ENCODE measurements around the gene AOPEP.
A peak's percentile ranks its signal among the peaks of the same experiment; 100 is the strongest.

Gene AOPEP

DNA sequence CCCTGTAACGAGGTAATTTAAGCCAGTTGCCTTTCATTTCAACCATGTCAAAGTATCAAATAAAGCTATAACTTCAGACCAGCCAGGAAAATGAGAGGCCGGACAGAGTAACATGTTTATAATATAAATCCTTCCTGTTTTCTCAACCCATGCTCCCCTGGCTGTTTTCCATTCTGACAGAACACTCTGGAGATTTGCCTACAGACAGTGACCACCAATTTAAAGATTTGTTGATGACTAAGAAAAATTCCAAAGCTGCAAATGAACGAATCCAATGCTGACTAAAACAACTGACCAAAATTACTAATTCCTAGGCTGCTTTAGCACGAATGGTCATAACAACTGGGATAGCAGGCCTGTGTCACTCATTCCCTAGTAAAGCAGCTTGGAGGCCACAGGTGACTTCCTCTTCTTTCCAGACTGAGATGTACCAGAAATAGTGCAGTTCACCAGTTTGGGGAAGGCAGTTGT is 141.4 kb downstream of the AOPEP start:
- no peak for DNase-seq (ENCODE audit: low read depth, low spot score)

DNA sequence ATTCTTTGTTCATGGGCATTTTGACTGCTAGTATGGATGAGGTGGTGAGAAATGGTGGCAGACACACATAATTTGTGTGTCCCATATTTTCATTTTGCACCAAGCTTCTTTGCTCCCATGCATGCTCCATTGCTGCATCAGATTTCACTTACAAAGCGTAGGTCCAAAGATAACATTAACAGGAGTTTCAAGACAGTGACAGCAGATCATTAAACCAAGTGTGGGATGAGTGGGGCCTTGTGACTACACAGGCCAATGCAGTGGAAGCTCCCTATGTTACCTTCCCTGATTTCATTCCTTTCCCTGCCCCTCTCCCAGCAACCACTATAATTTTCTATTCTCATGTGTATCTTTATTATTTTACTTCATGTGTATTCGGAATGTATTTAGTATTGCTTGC is 142.0 kb downstream of the AOPEP start:
- no peak for DNase-seq (ENCODE audit: low read depth, low spot score)

DNA sequence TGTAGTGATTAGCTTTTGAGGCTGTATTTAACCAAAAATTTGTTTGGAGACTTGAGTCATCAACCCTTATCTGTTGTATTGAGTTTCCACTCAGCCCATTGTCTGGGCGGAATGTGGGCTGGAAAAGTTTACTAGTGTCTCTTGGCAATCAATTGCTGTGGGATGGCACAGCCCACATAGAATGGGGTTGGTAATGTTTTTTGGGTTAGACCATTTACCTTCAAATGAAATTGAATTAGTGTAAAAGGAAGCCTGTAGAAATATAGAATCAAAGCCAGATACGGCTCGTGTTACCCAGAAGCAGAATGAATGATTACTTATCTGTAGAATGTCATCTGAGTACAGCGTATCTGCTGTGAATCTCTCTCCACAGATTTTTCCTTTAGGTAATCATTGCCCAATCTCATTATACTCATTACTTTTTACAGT is 142.9 kb downstream of the AOPEP start:
- no peak for DNase-seq (ENCODE audit: low read depth, low spot score)

DNA sequence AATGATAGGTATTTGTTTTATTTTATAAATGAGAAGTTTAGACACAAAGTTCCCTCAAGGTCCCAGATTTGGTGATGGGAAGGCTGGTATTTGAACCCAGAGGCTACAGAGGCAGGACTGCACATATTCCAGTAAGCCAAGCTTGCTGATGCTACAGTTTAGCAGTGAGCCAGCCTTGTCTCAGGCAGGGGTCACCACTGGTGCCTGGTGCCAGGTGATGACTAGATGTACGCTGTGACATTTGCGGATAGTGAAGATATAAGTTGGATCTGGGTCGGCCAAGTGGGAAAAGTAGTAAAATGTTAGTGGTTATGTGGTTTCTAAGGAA is 143.9 kb downstream of the AOPEP start:
- no peak for DNase-seq (ENCODE audit: low read depth, low spot score)

DNA sequence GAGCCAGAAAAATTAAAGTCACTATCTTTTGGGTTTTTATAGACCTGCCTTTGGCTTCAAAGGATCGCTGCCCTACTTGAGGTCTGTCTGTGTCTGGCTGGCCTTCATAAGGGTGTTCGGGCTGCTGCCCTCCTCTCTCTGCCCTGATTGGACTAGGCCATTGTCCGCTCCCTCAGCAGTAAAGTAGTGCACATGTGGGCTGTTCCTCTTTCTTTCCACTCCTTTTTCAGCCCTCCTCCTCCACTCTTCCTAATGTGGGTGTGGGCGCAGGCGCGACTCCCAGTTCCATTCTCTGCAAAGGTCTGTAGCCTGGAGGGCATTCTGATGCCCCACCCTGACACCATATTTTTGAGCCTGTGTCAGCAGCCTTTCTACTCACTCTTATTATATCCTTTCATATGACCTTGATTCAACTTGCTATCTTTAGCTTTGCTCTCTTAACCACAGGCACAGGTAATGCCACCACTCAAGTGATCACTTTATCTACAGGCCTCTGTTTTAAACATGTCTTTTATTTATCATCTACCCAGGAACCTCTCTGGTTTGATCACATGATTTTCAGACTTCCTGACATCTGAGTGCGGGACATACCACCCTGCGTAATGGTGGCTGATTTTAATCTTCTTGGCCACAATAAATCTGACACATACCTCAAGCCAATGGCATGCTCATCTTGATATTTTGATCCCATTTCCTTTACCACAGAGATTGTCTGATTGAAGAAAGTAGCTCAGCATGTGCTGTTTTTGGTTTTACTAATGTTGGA is 144.5 kb downstream of the AOPEP start:
- peak; percentile 60 for DNase-seq (ENCODE audit: low read depth, low spot score)

DNA sequence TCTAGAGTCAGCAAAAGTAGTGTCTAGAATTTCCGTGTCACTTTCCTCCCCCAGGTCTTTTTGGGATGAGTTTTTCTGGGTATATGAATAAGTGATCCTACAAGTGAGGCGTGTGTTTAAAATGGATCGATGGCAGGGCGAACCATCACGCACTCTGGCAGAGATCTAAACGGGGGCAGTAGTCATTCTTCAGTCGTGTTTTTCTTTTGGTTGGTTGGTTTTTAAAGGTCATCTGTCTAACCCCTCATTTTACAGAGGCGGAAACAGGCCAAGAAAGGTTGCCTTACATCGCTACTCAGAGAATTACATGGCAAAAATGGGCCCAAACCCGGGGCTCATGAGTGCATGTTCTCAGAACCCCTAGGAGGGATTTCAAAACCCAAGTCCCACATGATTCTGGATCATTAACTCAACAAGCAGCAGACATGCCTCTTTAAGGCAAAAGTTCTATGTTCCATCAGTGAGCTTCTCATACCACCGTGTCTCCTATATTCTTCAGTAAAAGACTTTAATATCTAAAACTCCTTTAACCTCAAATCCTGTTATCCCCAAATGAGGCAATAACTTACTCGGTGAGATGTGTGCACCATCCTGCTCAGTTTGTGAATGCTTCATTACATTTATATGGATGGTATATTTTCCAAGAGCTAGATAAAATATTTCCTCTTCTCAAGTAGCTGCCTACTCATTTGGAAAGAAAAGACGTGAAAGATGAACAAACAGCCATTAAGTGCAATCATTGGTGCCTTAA is 145.8 kb downstream of the AOPEP start:
- DNase-seq (ENCODE audit: low read depth, low spot score) = no peak

DNA sequence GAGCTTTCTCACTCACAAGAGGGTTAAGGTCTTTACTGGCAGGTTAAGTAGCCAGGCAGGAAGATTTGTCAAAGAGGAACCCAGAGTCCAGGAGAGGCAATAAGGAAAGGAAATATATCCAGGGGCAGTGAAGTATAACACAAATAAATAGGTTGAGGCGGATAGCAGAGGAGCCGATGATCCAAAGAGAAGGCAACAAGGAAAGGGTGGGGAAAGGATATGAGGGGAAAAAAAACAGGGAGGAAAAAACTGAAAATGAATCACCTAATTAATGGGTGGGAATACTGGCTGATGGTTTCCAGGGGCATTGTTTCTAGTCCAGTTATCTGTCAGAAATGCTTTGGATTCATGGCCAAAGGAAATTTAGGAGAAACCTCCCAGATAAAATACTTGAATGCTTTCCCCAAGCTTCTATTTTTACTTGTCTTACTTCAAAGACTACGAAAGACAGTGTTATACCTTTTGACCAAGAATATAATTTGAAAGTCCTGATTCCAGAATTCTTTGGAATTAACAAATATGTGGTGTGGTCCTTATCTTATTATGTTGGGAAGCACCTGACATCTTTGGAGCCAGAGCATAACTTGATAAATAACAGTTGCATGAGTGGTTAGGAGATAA is 146.5 kb downstream of the AOPEP start:
- DNase-seq (ENCODE audit: low read depth, low spot score) = no peak

DNA sequence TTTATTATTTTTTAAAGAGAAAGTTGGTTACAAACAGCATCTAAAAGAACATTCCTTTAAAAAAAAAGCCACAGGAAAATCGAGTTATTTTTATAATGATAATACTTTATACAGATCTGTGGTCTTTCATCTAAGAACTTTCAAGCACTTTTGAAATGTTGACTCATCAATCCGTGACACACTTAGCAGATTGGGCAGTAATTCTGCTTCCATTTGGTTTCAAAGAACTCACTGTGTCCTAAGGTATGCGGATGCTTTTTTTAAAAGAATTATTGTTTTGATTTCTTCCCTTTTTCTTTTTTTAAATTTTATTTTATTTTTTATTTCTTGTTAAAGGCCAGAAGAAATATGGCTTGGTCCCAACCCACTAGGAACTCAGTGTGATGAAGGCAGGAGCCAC is 147.8 kb downstream of the AOPEP start:
- DNase-seq (ENCODE audit: low read depth, low spot score) = no peak

DNA sequence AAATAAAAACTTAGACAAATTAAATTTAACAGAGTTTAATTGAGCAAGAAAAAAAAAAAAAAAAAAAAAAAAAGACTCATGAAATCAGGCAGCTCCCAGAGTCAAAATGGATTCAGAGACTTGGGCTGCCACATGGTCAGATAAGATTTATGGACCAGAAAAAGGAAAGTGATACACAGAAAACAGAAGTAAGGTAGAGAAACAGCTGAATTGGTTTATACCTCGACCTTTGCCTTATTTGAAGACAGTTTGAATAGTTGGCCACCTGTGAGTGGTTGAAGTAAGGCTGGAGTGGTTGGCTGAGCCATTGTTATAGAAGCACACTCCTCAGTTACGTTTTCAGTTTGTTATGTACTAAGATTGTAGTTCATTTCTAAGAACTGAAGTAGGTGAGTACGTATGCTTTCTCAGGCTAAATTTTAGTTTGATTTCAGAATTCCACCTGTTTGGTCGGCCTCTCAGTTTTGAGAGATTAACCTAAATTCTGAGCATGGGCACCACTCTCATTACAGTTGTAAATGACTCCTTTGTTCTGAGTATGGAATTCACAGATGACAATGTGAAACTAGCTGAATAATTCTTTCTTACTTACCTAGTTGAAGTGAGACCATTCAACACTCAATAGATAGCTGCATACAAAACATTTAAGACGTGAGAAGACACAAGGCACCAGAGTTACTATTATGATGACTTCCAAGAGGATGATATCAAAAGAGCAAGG is 149.0 kb downstream of the AOPEP start:
- no peak for DNase-seq (ENCODE audit: low read depth, low spot score)

DNA sequence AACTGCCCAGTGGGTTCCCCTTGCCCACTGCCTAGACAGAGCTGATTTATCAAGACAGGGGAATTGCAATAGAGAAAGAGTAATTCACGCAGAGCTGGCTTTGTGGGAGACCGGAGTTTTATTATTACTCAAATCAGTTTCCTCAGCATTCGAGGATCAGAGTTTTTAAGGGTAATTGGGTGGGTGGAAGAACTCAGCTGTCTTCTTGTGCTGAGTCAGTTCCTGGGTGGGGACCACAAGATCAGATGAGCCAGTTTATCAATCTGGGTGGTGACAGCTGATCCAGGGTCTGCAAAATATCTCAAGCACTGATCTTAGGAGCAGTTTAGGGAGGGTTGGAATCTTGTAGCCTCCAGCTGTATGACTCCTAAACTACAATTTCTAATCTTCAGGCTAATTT is 152.3 kb downstream of the AOPEP start:
- DNase-seq (ENCODE audit: low read depth, low spot score) = peak; percentile 27

DNA sequence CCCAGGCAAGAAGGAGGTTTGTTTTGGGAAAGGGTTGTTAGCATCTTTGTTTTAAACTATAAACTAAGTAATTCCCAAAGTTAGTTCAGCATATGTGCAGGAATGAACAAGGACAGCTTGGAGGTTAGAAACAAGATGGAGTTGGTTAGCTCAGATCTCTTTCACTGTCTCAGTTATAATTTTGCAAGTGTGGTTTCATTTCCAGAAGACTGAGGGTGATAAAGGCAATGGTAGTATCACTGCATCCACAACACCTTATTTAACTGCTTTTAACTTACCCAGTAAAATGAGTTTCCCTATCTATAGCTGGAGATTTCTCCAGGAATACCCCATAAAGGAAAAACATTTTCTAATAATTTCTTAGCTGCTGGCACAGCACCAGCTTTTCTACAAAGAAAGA is 152.7 kb downstream of the AOPEP start:
- DNase-seq (ENCODE audit: low read depth, low spot score) = no peak

DNA sequence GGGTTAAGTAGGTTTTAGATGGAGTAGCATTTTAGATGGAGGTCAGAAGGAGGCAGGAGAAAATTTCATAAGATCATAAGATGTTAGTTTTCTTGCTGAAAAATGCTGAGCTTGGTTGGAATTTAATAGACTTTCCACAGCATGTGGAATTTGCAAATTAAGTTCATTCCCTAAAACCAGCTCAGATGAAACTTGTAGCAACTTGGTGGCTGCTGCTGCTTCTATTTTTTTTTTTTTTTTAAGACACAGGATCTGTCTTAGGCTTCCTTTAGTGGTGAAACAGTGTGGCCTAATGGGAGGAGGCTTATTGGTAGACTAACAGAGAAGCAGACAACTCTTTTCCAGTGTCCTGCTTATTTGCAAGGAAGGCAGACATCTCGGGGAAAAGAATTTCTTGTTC is 154.5 kb downstream of the AOPEP start:
- no peak for DNase-seq (ENCODE audit: low read depth, low spot score)

DNA sequence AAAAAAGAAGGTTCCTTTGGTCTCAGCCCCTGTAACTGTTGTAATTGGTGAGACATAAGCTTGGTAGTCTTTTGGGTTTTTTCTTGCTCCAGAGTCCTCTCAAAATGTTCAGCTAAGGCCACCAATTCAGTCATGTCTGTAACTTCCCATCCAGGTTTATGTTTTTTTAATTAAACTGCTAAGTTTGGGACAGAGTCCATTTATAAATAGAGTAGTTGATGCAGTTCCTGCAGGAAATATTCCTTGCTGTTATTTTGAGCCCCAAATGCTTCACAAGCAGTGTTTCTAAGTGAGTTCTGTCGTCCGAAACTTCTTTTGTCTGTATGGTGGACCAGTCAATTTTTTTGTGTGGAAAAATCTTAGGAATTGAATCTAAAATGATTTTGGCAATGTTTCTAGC is 155.0 kb downstream of the AOPEP start:
- no peak for DNase-seq (ENCODE audit: low read depth, low spot score)

DNA sequence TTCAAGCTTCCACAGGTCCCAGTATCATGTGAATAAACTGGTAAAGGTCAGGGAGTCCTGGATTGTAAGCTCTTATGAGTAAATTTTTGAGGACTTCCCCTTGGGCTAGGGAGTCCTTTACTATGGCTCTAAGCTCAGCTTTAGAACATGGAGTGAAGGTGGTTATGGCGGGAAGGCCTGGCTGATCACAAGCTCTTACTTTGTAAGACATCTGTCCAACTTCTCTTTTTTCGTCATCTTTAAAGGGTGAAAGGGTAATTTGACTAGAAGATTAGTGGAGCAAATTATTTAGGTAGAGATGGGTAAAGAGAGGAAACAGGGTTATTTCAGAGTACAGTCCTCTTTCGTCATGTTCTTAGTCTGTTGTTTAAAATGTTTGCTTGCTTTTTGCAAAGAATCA is 155.4 kb downstream of the AOPEP start:
- no peak for DNase-seq (ENCODE audit: low read depth, low spot score)

DNA sequence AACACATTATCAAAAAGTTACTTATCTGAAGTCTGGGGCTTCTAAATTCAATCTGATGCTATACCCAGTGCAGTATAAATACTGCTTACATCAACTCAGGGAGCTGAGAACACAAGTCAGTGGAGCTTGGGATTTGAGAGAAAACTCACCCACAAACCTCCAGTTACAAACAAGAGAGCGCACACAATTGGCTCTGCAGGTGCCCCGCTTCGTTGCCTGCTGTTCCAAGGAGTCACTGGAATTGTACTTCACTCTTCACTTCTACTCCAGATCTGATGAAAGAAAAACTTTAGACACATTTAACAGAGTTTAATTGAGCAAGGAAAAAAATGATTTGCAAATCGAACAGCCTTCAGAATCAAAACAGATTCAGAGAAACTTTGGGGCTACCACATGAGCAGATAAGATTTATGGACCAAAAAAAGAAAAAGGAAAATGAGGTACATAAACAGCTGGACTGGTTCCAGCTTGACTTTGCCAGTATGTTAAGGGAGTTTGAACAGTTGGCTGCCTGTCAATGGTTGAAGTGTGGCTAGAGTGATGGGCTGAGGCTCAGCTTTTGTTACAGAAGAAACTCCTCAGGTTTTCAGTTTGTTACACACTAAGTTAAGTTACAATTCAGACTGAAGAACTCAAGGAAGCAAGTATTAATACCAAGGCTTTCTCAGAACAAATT is 156.6 kb downstream of the AOPEP start:
- DNase-seq (ENCODE audit: low read depth, low spot score) = no peak

DNA sequence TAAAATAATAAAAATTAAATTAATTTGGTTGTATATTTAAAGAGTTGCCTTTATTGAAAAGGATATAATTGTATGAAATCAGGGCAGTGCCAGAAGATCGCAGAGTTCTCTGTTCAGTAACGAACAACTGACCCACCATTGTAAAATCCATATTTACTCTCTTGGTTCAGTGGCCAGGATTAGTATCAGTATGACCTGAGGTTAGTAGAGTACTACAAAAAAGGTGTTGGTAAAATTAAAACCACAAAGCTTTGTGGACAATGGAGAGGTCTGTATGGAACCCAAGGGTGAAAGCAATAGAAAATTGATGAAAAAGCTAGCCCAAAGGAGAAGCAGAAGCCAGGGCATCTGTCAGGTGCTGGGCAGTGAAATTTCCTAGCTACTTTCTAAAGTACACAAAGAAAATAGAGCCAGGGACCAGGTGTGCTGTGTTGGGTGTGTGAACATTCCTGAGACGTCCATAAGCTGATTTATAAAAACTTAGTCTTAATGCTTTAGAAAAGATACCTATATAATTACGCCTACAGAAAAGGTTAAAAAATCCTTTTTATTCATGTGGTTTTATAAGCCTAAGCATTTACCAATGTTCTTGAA is 159.5 kb downstream of the AOPEP start:
- no peak for DNase-seq (ENCODE audit: low read depth, low spot score)

DNA sequence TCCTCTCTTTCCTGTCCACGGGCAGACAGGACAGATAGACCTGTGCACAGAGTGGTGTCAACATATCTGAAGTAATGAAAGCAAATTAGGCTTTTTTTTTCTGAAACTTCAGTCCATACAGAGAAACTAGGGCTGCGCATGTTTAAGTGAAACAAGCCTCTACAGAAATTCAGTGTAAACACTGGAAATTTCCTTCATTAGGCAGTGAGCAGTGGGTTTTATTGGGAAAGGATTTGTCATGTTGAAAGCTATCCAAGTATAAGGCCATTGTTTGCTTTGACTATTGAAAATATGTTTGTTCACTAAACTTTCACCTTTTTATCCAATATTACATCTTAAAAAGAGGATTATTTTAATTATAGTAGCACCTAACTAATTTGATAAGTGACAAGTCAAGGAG is 161.2 kb downstream of the AOPEP start:
- DNase-seq (ENCODE audit: low read depth, low spot score) = no peak

DNA sequence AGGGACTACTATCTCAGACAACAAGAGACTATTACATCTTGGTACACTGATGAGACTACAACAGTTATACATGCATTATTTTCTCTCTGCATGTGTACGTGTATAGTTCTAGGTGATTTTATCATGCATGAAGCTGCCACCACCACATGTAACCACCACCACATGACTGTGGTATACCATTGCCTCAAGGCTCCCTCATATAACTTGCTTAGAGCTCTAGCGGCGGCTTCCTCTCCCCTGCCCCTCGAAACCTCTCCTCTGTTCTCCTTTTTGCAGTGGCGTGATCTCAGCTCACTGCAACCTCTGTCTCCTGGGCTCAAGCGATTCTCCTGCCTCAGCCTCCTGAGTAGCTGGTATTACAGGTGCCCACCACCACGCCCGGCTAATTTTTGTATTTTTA is 162.3 kb downstream of the AOPEP start:
- no peak for DNase-seq (ENCODE audit: low read depth, low spot score)

DNA sequence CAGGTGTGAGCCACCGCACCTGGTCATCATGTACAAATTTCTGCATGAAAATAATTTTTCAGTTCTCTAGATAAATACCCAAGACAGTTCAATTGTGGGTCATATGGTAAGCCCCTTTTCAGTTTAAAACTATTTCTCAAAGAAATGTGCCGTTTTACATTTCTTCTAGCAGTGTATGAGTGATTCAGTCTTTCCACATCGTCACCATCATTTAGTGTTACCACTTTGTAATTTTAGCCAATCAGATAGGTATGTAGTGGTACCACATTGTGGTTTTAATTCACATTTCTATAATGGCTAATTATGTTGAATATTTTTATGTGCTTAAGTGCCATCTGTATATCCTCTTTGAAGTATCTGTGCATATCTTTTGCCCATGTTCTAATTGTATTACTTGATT is 163.1 kb downstream of the AOPEP start:
- no peak for DNase-seq (ENCODE audit: low read depth, low spot score)

DNA sequence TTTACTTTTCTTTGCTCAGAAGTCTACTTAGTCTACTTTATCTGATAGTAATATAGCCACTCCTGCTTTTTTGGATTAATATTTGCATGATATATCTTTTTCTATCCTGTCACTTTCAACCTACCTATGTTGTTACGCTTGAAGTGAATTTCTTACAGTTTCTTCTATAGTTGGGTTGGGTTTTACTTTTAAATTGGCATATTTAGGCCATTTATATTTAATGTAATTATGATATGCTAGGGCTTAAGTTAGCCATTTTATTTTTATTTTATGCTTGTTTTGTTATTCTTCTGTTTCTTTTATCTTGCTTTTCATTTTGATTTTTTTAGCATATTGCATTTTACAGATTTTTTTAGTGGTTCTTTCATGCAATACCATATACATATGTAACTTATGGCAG is 164.7 kb downstream of the AOPEP start:
- no peak for DNase-seq (ENCODE audit: low read depth, low spot score)

DNA sequence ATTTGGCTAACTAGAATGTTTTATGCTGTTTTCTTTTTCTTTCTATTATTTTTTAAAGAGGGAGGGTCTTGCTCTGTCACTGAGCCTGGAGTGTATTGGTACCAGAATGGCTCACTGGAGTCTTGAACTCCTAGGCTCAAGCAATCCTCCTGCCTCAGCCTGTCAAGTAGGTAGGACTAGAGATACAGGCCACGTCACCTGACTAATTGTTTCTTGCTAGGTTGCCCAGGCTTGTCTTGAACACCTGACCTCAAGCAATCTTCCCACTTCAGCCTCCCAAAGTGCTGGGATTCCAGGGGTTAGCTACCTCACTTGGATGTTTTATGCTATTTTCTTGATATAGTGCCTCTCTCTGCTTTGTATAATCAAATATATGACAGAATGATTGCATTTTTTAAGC is 166.2 kb downstream of the AOPEP start:
- no peak for DNase-seq (ENCODE audit: low read depth, low spot score)
